Neural cell (in vitro differentiated cells): ENCODE measurements around the gene CCNJL.

Experiments used
- CTCF ChIP-seq: fragments of 450-650 bp; IDR thresholded peaks from 2 replicates; pipeline ENCODE4 v1.5.1; 2014; ENCODE audit warnings: antibody characterized with exemption, mild to moderate bottlenecking, moderate library complexity; ENCODE audit not compliant: poor library complexity, severe bottlenecking
- EZH2 ChIP-seq: fragments of 200-600, 300-800 bp; shearing (Covaris generic), sonication (generic); IDR thresholded peaks from 2 replicates; pipeline ENCODE4 v1.6.1; 2014; ENCODE audit warnings: antibody characterized with exemption, low read length, borderline replicate concordance, mild to moderate bottlenecking; ENCODE audit not compliant: insufficient read depth, poor library complexity, severe bottlenecking
- MXI1 ChIP-seq: fragments of 450-650 bp; conservative IDR thresholded peaks from 2 replicates; pipeline ENCODE4 v1.6.1; 2014; ENCODE audit warnings: antibody characterized with exemption, mild to moderate bottlenecking; ENCODE audit not compliant: poor library complexity, severe bottlenecking
- POLR2AphosphoS5 ChIP-seq: IDR thresholded peaks from 2 replicates; pipeline ENCODE4 v1.6.1; 2012

- TF ChIP-seq CTCF (no peak), EZH2 (no peak), POLR2AphosphoS5 (no peak), MXI1 (no peak)
These were observed 37.6 kb upstream of the CCNJL start for GRCh38 chr5:160349935-160350303.
